DOHH2 (cell line): Measurements from ENCODE around the gene NEGR1.

Experiments
- H3F3A ChIP-seq: fragments of 200-600 bp; sonication (generic), shearing (Covaris generic); 2 replicates; pipeline ENCODE4 v1.6.0; 2016; ENCODE audit warnings: antibody characterized with exemption, mild to moderate bottlenecking; ENCODE audit not compliant: control insufficient read depth, insufficient read depth
- H3K27ac ChIP-seq: fragments of 200-600 bp; sonication (generic); 2 replicates; pipeline ENCODE4 v1.5.1; 2014; ENCODE audit warnings: low read depth, mild to moderate bottlenecking, low read length, moderate library complexity
- H3K27me3 ChIP-seq: fragments of 200-600 bp; sonication (generic); 2 replicates; pipeline ENCODE4 v1.6.1; 2014; ENCODE audit warnings: mild to moderate bottlenecking, low read length, mixed read lengths; ENCODE audit not compliant: control insufficient read depth
- H3K36me3 ChIP-seq: fragments of 200-600 bp; sonication (generic); 2 replicates; pipeline ENCODE4 v1.6.1; 2014; ENCODE audit warnings: mild to moderate bottlenecking, low read length, moderate library complexity, mixed read lengths; ENCODE audit not compliant: control insufficient read depth
- H3K4me1 ChIP-seq: fragments of 200-600 bp; sonication (generic); 2 replicates; pipeline ENCODE4 v1.6.1; 2014; ENCODE audit warnings: mild to moderate bottlenecking, low read length, mixed read lengths; ENCODE audit not compliant: control insufficient read depth
- H3K4me2 ChIP-seq: fragments of 200-600 bp; sonication (generic); 2 replicates; pipeline ENCODE4 v1.6.0; 2014; ENCODE audit warnings: mild to moderate bottlenecking, low read length, moderate library complexity
- H3K4me3 ChIP-seq: fragments of 200-600 bp; sonication (generic); 2 replicates; pipeline ENCODE4 v1.5.1; 2014; ENCODE audit warnings: mild to moderate bottlenecking, low read length, mixed read lengths
- H3K79me2 ChIP-seq: fragments of 200-600 bp; sonication (generic); 2 replicates; pipeline ENCODE4 v1.6.1; 2014; ENCODE audit warnings: mild to moderate bottlenecking, low read length, mixed read lengths; ENCODE audit not compliant: control insufficient read depth
- H3K9me2 ChIP-seq: fragments of 200-600 bp; sonication (generic); replicated peaks from 2 replicates; pipeline ENCODE4 v1.6.1; 2014; ENCODE audit warnings: mild to moderate bottlenecking, low read length, mixed read lengths; ENCODE audit not compliant: control insufficient read depth
- H3K9me3 ChIP-seq: fragments of 200-600 bp; sonication (generic); 2 replicates; pipeline ENCODE4 v1.6.1; 2014; ENCODE audit warnings: antibody characterized with exemption, low read length, mixed read lengths; ENCODE audit not compliant: control insufficient read depth, insufficient read depth
- H4K20me1 ChIP-seq: fragments of 200-600 bp; sonication (generic); 2 replicates; pipeline ENCODE4 v1.6.0; 2014; ENCODE audit warnings: low read depth, mild to moderate bottlenecking, antibody characterized with exemption, low read length, moderate library complexity; ENCODE audit not compliant: control insufficient read depth, insufficient read depth
- EZH2phosphoT487 ChIP-seq: fragments of 200-600 bp; sonication (generic); IDR thresholded peaks from 2 replicates; pipeline ENCODE4 v1.6.1; 2017; ENCODE audit warnings: borderline replicate concordance, mild to moderate bottlenecking, antibody characterized with exemption, low read length, moderate library complexity, mixed read lengths
- TF ChIP-seq, protein P1 (sequence below): fragments of 200-600 bp; sonication (generic); IDR thresholded peaks from one replicate; pipeline ENCODE4 v1.5.1; 2014; ENCODE audit warnings: antibody characterized with exemption, mild to moderate bottlenecking, low read depth, low read length; ENCODE audit not compliant: poor library complexity, severe bottlenecking

NEGR1 gene

GRCh38 chr1:71921204-71921603, 361.1 kb downstream of the NEGR1 start:
- Histone ChIP-seq H3K4me1 (no peaks in the 10 kb centered on the region), H3F3A (no peaks in the 10 kb centered on the region), H3K27me3 (no peaks in the 10 kb centered on the region), H3K36me3 (no peaks in the 10 kb centered on the region), H3K4me3 (no peak overlapping the region), H3K4me2 (no peak overlapping the region), H3K9me3 (no peaks in the 10 kb centered on the region), H3K79me2 (no peaks in the 10 kb centered on the region), H3K9me2 (no peaks in the 10 kb centered on the region), H3K27ac (no peak overlapping the region), H4K20me1 (no peaks in the 10 kb centered on the region)
- TF ChIP-seq, protein P1, sequence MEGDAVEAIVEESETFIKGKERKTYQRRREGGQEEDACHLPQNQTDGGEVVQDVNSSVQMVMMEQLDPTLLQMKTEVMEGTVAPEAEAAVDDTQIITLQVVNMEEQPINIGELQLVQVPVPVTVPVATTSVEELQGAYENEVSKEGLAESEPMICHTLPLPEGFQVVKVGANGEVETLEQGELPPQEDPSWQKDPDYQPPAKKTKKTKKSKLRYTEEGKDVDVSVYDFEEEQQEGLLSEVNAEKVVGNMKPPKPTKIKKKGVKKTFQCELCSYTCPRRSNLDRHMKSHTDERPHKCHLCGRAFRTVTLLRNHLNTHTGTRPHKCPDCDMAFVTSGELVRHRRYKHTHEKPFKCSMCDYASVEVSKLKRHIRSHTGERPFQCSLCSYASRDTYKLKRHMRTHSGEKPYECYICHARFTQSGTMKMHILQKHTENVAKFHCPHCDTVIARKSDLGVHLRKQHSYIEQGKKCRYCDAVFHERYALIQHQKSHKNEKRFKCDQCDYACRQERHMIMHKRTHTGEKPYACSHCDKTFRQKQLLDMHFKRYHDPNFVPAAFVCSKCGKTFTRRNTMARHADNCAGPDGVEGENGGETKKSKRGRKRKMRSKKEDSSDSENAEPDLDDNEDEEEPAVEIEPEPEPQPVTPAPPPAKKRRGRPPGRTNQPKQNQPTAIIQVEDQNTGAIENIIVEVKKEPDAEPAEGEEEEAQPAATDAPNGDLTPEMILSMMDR, result no peak
- TF ChIP-seq EZH2phosphoT487, result no peak

GRCh38 chr1:71920556-71920955, 361.8 kb downstream of the NEGR1 start:
- Histone ChIP-seq H3K4me3 (no peak overlapping the region), H3K9me2 (no peaks in the 10 kb centered on the region), H3K36me3 (no peaks in the 10 kb centered on the region), H3K27me3 (no peaks in the 10 kb centered on the region), H3K79me2 (no peaks in the 10 kb centered on the region), H3F3A (no peaks in the 10 kb centered on the region), H3K4me2 (no peak overlapping the region), H4K20me1 (no peaks in the 10 kb centered on the region), H3K27ac (no peak overlapping the region), H3K9me3 (no peaks in the 10 kb centered on the region), H3K4me1 (no peaks in the 10 kb centered on the region)
- TF ChIP-seq, protein P1, result no peak
- no peak for TF ChIP-seq EZH2phosphoT487

DNA sequence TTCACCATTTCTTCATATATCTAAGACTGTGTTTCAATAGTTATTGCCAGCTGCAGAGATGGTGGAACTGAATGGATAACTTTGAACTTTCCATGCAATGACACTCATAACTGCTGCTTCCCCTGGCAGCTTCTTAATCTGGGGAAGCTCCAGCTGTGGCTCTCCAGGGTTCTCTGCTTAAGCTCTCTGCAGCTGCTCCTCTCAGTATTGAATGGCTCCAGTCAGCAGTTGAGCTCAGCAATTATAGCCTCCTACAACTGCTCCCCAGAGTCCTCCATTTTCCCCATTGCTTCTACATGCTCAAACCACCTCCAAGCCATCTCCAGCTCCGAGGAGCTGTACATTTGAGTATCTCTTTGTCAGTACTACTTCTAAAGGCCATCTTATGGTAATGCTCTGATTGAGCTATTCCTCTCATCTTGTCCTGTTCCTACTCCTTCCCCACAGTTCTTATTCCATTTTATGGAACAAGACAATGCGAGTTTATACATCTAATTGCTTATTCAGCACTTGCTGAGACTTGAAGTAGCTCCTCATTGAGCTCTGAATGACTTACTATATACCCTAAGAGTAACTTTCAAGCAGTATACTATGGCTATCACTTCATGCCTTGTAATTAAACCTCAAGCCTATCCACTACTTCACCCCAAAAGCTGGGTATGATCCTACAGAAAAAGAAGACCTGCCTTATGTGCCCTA, 362.4 kb downstream of the NEGR1 start:
- no peaks in the 10 kb centered on the region for H3F3A ChIP-seq
- no peak overlapping the region for H3K4me3 ChIP-seq

More for the DNA sequence above, 362.4 kb downstream of the NEGR1 start:
- Histone ChIP-seq H3K36me3 (no peaks in the 10 kb centered on the region), H4K20me1 (no peaks in the 10 kb centered on the region), H3K4me1 (no peaks in the 10 kb centered on the region), H3K4me2 (no peak overlapping the region), H3K79me2 (no peaks in the 10 kb centered on the region), H3K9me2 (no peaks in the 10 kb centered on the region), H3K9me3 (no peaks in the 10 kb centered on the region), H3K27ac (no peak overlapping the region), H3K27me3 (no peaks in the 10 kb centered on the region)
- TF ChIP-seq EZH2phosphoT487, result no peak
- TF ChIP-seq, protein P1, result no peak
